IPS-NIHi11 (cell line): ENCODE results near the gene DNMT3L.
"Not testable (repeated sequence)": the region's sequence is repeated elsewhere in the genome, so short reads cannot be mapped to it uniquely, and the experiment has no call there.

ENCODE experiments used
- DNase-seq: peaks from one replicate; pipeline ENCODE4 v3.0.0; 2012; ENCODE audit warnings: mixed read lengths, low spot score

DNMT3L gene

DNA sequence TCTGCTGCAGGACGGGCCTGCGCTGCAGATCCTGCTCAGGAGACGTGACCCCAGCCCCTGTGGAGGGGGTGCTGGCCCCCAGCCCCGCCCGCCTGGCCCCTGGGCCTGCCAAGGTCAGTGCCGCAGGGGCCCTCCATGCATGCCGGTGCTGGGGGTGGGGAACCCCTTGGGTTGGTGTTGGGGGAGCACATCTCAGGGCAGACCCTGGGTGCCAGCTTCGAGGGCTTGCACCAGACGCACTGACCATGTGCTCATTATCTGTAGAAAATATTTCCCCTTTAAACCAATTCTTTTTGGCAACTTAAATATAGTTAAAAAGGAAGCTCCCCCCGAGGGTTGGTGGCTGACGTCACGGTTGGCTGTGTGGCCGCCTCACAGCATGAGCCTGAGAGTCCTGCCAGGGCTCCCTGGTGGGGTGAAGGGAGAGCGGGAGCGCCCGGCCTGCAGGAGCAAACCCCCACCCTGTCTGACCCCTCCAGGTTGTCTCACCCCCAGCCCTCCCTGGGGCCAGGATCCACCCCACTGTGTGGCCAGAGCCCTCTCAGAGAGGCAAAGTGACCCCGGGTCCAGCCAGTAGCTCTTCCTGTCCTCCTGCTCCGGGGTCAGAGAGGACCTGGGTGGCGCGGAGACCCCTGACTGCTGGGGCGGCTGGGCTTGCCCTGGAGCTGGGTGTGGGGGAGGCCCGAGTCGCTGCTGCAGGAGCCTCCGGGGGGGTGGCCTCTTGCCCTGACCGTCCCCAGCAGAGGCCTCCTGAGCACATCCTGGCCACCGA lies 32.9 kb upstream of the DNMT3L start:
- DNase-seq: no peak

DNA sequence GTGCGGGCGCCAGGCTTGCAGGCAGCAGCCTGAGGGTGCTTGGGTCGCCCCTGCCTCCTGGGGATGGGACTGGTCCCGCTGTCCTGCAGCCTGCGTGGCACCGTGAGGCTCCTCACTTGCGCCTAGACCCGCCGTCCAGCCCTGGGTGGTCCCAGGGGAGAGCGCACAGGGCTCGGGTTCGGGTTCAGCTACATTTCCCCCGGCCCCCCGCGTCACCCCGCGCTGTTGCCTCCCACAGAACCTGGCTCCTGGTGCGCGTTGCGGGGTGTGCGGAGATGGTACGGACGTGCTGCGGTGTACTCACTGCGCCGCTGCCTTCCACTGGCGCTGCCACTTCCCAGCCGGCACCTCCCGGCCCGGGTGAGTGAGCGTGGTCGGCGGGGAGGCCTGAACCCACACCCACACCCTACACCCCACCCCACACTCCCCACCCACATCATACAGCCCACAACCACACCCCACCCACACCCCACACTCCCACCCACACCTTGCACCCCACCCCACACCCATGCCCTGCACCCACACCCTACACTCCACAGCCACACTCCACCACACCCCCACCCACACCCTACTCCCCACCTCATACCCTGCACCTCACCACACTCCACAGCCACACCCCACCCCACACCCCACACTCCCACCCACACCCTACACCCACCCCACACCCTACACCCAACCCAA lies 32.0 kb upstream of the DNMT3L start:
- no peak for DNase-seq

DNA sequence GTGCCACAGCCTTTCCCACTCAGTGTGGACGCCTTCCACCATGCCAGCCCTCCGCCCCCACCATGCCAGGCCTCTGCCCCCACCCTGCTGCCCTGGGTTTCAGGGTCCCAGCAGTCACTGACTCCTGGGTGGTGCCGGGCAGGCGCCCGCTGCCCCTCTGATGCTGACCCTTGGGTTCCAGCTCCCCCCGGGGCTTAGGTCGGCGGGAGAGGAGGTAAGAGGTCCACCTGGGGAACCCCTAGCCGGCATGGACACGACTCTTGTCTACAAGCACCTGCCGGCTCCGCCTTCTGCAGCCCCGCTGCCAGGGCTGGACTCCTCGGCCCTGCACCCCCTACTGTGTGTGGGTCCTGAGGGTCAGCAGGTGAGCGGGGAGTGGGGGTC lies 31.1 kb upstream of the DNMT3L start:
- DNase-seq: no peak

DNA sequence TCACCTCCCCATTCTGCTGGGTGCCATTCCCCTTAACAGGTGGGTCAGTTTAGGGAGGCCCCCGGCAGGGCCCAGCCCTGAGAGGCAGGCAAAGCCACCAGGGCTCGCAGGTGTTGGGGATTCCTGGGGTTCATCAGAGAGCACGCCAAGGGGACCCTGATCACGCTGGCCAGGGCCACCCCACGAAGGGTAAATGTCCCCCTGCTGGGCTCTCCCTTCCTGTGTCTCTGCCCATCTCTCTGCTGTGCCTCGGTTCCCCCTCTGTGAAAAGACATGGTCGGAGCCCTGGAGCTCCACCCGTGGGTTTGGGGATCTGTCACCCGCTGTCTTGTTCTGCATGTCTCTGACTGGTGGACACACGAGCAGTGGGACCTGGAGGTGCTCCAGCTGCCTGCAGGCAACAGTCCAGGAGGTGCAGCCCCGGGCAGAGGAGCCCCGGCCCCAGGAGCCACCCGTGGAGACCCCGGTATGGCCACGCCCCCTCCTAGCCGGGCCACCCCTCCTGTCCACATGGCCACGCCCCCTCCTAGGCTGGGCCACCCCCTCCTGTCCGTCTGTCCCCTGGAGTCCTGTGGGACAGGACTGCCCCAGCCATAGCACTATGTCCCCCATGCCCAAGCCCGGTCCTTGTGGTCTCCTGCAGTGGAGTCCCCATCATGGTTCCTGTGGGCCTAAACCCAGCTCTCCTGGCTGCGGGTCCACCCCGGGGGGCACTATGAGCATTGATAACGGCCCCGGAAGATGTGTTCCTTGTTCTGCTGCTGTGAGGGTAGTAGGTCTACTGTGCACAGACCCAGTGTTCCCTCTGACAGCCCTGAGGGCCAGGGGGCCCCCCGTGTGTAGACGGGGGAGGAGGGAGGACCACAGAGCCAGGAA lies 30.5 kb upstream of the DNMT3L start:
- peak; percentile 87 for DNase-seq

DNA sequence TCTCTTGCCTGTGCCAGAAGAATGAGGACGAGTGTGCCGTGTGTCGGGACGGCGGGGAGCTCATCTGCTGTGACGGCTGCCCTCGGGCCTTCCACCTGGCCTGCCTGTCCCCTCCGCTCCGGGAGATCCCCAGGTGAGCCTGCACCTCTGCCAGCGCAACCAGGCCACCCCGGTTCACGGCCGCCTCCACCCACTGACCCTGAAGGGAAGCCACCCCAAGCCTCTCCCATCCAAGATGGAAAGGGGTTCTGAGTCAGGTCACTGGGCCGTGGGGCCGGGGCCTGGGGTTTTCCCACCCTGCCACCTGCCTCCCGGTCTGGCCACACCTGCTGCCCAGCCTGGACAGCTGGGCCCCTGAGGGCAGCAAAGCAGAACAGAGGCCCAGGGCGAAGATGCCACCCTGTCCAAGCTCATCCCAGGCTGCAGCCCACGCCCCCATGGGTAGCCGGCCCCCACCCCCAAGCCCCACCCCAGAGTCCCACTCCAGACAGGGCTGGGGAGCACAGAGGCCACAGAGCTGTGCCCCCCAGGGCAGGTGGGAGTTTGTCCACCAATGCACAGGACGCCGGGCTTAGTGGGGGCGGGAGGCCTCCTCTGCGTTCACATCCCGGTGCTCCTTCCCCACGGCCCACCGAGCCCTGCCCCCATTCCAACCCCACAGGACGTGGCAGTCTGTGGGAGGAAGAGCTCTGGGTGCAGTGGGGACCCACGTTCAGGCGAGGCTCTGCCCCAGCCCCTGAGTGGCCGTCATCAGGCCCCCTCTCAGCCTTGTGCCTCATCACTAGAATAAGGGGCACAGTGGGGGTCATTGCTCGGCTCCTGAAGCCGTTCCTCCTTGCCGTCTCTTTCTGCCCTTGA lies 29.6 kb upstream of the DNMT3L start:
- no peak for DNase-seq

DNA sequence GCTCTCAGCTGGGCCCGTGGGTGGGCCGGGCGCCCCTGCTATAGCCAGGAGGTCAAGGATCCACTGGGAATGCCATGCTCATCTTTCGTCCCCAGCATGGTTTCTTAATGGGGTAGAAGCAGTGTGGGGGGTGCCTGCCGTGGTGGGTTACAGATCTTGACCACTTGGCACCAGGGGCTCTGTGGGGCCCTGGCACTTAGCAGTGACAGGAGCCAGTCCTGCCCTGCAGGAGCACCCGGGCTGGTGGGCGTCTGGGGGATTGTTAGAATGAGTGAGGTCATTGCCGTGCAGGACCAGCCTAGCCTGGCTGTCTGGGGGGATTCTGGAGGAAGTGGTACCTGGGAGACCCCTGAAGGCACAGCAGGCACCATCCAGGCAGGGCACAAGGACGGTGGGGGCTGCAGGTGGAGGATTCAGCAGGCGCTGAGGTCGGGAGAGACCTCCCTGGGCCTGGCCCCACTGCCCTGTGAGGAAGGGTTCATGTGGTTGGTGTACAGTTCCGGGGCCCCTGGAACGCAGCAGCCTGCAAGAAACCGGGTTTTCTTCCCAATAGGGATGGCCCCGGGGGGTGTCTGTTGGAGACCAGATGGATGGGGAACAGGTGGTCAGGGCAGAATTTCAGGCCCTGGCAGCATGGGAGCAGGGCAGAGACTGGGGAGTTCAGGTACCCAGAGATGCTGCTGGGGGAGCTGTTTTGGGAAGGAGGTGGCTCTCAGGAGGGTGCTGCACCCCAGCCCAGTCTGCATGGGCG lies 28.8 kb upstream of the DNMT3L start:
- no peak for DNase-seq

DNA sequence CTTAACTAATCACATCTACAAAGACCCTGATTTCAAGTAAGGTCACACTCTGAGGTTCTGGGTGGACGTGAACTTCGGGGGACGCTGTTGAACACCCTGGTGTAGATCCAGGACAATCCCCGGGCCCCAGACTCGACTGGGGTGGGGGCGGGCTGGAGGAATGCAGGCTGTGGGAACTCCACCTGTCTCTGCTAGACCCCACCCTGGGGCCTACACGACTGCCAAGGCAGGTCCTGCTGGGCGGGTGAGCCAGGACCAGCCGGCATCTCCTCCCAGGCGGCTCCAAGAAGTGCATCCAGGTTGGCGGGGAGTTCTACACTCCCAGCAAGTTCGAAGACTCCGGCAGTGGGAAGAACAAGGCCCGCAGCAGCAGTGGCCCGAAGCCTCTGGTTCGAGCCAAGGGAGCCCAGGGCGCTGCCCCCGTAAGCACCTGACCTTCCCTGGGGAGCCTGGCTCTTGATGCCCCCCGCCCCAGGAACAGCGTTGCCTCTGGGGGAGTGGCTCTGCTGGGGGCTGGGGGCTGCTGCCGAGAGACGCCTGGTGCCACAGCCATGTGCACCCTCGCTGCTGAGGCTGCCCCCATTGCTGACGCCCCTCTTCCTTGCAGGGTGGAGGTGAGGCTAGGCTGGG lies 27.8 kb upstream of the DNMT3L start:
- DNase-seq: no peak

DNA sequence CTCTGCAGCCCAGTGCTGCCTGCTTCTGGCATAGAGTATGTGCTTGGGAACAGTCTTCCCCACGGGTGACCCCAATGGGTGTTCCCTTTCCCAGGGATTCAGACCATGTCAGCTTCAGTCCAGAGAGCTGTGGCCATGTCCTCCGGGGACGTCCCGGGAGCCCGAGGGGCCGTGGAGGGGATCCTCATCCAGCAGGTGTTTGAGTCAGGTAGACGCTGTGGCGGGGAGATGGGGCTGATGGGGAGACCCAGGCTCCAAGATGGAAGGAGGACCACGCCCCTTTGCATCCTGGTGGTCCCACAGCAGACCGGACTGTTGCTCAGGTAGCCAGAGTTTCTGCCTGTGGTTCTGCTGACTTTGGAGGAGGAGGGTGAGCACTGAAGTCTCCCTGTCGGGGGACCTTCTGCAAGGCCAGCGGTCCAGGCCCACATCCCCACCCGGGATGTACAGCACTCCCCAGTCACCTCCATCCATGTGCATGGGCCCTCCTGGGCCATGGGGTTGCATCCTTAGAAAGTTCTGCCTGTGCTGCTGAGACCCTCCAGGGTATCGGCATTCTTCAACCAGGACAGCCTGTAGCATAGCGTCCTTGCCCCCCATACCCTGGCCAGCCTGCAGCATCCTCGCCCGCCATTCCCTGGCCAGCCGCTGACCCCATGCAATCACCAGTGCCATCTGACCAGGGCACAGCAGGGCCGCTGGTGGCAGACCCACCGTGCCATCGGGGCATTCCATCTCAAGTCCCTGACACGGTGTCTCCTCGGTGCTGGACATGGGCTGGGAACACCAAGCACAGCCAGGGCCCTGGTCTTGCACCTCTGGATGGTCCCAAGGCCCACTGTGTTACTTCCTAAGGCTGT lies 26.8 kb upstream of the DNMT3L start:
- DNase-seq: no peak

DNA sequence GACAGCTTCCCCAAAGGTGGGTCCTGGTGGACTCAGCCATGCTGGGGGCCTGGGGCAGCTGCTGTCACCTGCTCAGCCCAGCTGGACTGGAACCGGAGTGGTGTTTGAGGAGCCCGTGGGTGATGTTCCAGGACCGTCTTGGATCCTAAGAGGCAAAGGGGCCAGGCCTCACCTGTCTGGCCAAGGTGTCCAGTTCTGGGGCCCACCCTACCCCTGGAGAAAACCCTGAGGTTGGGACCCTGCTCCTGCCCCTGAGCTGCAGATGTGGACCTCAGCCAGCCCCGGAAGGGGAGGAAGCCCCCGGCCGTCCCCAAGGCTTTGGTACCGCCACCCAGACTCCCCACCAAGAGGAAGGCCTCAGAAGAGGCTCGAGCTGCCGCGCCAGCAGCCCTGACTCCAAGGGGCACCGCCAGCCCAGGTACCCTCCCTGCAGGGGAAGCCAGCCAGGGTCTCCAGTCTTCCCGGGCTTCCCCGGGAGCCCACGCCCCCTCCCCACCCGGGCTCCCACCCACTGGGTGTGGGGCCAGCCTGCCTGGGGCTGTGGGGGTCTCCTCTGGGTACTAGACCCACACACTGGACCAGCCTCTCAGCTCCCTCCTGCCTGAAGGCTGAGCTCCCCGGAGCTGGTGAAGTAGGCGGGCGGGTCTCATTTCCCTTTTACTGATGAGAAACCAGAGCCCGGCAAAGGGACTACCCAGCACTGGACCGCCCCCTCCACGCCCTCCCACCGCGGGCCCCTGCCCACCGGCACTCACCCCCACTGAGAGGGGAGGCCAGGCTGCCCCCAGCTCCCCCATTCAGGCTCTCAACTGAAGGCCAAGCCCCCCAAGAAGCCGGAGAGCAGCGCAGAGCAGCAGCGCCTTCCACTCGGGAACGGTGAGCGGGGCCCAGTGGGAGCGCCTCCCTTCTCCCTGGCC lies 25.3 kb upstream of the DNMT3L start:
- DNase-seq: no peak

DNA sequence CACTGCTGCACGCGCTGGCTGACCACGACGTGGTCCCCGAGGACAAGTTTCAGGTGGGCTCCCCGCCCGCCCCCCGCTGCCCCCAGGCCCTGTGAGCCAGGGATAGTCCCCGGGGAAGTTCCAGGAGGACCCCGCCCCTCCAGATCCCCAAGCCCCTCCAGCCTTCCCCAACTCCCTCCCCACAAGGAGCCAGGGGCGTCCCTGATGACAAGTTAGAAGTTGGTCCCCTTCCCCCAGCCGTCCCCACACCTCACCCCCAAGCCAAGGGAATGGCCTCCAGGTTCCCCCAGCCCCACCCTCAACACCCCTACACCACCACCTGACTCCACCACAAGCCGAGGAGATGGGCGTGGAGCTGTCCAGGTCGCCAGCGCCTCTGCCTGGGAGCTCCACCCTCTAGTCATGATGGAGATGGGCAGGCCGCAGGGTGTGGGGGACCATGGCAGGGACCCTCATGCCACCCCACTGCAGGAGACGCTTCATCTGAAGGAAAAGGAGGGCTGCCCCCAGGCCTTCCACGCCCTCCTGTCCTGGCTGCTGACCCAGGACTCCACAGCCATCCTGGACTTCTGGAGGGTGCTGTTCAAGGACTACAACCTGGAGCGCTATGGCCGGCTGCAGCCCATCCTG lies 24.5 kb upstream of the DNMT3L start:
- DNase-seq: no peak

DNA sequence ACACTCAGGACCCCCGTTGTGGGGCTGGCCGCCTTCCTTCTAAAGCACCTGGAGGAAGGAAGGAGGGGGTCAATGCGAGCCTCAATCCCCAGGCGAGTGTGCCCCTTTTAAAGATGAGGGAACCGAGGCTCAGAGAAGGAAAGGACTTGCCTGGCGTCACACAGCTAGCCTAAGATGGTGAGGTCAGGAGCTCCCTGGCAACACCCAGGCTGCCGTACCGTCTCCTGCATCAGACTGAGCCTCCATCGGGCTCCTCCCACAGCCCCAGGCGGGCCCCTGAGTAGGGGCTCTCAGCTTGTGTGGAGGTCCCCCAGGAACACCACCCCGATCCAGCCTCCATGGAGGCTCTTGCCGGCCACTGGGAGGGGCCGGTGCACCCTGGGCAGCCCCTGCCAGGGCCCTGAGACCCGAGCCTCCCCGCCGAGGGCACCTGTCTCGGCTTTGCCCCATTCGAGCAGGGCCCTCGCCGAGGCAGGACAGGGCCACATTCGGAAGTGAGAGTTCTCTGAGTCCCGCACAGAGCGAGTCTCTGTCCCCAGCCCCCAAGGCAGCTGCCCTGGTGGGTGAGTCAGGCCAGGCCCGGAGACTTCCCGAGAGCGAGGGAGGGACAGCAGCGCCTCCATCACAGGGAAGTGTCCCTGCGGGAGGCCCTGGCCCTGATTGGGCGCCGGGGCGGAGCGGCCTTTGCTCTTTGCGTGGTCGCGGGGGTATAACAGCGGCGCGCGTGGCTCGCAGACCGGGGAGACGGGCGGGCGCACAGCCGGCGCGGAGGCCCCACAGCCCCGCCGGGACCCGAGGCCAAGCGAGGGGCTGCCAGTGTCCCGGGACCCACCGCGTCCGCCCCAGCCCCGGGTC lies 23.7 kb upstream of the DNMT3L start, which contains the start of gene AIRE:
Gene AIRE, plus strand, starts transcription at position 739 of the 855 bp plus-strand sequence. CDS start 131 bp downstream, outside the sequence.
- no peak for DNase-seq

DNA sequence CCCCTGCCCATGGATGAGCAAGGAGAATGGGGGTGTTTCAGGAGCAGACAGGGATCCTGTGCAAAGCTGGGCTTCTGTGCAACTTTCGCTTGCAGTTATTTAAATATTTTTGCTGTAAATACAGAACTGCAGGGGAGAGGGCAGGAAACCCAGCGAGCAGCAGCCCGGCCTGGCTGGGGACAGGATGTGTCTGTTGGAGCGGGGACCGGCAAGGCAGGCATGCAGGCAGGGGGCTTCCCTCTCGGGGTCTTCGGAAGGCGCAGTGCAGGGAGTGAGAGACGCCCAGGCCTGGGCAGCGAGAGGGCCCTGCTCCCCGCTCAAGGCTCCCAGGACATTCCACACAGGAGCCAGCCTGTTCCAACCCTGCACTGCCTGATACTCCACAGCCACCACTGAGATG lies 22.3 kb upstream of the DNMT3L start:
- no peak for DNase-seq

DNA sequence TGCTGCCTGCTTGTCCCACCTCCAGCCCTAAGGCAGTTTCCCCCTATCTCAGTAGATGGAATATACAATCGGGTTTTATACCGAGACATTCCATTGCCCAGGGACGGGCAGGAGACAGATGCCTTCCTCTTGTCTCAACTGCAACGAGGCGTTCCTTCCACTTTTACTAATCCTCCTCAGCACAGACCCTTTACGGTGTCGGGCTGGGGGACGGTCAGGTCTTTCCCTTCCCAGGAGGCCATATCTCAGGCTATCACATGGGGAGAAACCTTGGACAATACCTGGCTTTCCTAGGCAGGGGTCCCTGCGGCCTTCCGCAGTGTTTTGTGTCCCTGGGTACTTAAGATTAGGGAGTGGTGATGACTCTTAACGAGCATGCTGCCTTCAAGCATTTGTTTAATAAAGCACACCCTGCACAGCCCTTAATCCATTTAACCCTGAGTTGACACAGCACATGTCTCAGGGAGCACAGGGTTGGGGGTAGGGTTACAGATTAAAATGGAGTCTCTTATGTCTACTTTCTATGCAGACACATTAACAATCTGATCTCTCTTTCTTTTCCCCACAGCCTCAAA lies 21.6 kb upstream of the DNMT3L start:
- not testable (repeated sequence) for DNase-seq

DNA sequence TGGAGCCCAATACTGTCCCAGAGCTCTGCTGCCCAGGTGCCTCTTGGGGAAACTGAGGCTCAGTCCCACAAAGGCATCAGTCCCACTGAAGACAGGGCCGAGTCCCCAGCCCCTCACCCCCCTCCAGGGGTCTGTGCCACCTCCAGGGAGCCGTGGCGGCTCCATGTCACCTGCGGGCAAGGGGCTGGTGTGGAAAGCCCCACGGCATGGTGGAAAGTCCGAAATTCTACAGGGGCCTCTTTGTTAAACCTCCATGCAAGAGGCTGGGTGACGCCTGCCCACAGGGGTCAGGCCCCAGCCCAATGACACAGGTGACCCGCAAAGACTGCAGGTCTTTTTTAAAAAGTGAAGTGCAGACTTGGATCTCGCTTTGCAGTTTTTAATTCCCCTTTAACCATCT lies 20.7 kb upstream of the DNMT3L start:
- DNase-seq: no peak

DNA sequence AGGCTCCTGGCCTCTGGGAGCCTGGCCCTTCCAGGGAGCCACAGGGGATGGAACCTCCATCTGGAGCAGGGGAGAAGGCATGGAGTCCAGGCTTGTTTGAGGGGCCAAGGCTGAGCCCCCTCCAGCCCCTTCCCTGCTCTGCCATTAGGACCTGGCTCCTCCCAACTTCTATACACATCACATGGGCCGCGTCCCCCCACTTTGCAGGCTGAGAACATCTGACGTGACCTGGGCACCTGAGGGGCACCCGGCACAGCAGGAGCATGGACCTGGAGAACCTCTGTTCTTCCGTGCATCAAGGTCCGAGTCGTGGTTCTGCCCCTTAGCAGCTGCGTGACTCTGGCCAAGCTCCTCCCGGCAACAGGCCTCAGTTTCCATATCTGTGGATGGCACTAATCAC lies 20.1 kb upstream of the DNMT3L start:
- no peak for DNase-seq
